Measurements from ENCODE around the gene ZNF23.

ZNF23 gene

GRCh38 chr16:71464231-71464630, 2.2 kb upstream of the ZNF23 start:
- DNase-seq: no peak

GRCh38 chr16:71460941-71461340, 1.1 kb downstream of the ZNF23 start:
- DNase-seq: no peak

DNA sequence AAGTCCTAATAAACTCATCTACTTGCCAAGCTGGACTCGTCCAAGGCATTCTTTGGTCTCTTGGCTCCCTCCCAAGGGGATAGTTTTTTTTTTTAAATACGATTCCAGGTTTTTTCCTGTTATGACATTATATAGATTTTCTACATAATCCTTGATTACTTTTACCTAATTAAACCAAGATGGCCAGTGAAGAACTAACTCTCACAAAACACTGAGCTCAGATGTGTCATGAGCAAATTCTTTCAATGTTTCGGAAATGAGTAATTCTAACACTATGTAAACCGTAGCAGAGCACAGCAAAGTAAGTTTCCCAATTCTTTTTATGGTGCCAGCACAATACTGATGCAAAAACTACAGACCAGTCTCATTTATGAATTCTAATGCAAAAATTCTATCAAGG, 1.8 kb downstream of the ZNF23 start:
- DNase-seq: no peak

DNA sequence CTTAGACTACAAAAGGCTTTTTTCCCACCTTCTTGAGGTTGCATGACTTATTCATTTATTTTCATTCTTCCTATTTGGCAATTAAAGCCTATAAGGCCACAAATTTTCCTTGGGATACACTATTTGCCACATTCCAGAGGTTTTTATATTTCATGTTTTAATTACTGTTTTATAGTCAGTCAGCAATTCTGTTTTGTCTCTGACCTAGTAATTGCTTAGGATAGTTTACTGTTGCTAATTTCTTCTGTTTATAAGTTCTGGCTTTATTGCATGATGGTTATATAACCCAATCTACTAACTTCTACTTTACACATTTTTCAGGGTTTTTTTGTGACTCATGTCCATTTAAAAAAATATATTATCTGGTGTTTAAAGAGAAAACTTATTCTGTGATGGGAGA, 2.5 kb downstream of the ZNF23 start:
- DNase-seq: no peak

GRCh38 chr16:71456801-71457200, 5.2 kb downstream of the ZNF23 start:
- DNase-seq: no peak

- no peak for DNase-seq
Observed at GRCh38 chr16:71453036-71453435, 9.0 kb downstream of the ZNF23 start.

DNA sequence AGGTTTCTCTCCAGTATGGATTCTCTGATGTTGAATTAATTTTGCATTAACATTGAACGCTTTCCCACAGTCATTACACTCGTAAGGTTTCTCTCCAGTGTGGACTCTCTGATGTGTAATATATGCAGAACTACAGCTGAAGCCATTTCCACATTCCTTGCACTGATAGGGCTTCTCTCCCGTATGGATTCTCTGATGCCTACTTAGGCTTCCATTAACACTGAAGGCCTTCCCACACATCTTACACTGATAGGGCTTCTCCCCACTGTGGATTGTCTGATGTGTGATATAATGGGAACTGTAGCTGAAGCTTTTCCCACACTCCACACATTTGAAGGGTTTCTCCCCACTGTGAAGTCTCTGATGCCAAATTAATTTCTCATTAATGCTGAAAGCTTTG, 13.0 kb downstream of the ZNF23 start:
- no peak for DNase-seq

DNA sequence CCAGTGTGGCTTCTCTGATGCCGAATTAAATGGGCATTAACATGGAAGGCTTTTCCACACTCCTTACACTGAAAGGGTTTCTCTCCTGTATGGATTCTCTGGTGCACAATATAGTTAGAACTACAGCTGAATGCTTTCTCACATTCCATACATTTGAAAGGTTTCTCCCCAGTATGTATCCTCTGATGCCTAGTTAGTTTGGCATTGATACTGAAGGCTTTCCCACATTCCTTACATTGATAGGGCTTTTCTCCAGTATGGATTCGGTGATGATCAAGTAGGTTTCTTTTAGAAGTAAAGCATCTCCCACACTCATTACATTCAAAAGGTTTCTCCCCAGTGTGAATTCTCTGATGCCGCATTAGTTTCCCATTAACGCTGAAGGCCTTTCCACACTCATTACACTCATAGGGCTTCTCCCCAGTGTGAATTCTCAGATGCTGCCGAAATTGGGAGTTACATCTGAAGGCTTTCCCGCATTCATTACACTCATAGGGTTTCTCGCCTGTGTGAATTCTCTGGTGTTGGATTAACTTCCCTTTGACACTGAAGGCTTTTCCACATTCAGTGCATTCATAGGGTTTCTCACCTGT, 13.7 kb downstream of the ZNF23 start:
- DNase-seq: no peak

- no peak for DNase-seq
Observed at GRCh38 chr16:71443714-71444113, 18.3 kb downstream of the ZNF23 start.

GRCh38 chr16:71442051-71442440, 20.0 kb downstream of the ZNF23 start, which contains the start of gene TLE7:
TLE7 (minus strand) TSS chr16:71442054; CDS start chr16:71433324, 8,730 bp downstream.
- DNase-seq: no peak

DNA sequence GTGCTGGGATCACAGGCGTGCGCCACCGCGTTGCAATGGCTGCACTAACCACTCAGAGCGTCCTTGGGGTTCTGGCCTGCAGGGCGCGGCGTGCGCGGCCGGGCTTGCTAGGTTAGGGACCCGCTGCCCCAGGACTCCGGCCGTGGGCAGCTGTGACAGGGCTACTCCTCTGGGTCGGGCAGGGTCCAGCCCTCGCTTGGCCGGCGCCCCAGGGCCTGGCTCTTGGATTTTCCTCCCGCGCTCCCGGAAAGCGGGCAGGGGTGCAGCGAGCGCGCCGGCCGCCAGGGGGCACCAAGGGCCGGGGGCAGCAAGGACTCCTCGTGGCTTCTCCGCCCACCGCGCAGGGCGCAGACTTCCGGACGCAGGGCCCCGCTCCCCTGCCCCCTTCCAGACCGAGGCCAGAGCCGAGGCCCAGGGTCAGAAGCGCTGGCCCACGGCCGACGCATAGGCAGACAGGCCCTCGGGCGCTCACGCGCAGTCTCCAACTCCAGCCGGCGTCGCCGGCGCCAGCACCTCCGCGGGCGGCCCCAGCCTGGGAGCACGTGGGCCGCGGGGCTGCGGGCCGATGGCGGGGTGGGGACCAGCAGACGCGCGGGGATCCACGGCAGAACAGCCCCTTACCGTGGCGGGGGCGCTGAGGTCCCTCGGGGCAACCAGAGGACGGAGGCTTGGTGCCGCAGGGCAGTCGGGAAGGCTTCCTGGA, 20.5 kb downstream of the ZNF23 start:
- no peak for DNase-seq

- no peak for DNase-seq
Observed at GRCh38 chr16:71440669-71441347, 21.2 kb downstream of the ZNF23 start.

- no peak for DNase-seq
Observed at GRCh38 chr16:71439523-71439922, 22.5 kb downstream of the ZNF23 start.

DNA sequence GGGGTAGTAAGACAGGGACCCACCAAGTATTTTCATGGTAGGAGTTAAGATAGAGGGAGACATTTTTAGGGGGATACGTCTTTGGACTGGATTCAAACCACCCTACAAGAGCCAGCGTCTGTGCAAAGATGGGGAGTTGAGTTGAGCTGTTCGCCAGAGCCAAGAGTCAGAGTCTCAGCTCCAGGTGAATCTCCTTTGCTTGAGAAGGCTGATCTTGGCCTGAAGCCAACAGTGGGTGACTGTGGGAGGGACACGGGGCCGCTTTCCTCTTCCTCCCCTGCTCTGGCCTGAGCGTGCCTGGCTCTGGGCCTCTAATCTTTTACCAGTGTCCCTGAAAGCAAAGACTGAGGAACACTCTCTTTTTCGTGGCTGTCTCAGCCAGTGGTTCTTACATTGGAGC, 25.6 kb downstream of the ZNF23 start:
- no peak for DNase-seq

DNA sequence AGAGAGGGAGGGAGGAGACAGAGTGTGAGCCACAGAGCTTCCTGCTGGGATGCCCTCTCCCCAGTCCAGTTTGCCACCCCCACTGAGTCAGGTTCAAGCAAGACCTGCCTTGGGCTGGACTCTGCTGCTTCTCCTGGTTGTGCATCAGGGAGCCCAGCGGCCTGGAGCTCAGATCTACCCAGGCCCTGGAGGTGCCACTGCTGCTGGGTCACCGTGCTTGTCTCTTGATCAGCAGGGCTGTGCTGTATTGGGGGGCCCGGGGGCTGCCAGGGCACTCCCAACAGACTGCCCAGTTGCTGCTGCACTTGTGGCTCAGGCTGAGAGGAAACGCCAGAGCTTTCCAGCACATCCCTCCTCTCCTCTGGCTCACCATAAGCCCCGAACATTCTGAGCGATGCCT, 29.1 kb downstream of the ZNF23 start:
- DNase-seq: no peak

- DNase-seq: no peak
Observed at GRCh38 chr16:71431991-71432390, 30.1 kb downstream of the ZNF23 start.

DNA sequence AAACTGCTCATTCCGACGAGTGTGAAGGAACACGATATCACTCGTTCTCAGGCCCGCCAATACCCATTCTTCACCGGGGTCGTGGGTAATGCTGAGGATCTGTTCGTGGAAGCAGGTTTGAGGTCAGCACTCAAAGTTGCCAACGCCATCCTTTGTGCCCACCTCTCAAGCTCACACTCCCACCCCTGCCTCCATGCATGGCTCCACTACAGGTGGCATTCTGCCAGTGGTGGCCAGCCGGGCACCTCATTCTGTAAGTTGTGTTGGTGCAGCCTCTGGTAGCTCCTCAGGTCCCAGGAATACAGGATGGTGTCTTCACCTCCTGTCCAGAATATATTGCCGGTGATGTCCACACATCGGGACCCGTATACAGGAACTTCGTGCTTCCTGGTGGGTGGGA, 30.9 kb downstream of the ZNF23 start:
- DNase-seq: no peak

- DNase-seq: no peak
Observed at GRCh38 chr16:71430744-71431143, 31.3 kb downstream of the ZNF23 start.

DNA sequence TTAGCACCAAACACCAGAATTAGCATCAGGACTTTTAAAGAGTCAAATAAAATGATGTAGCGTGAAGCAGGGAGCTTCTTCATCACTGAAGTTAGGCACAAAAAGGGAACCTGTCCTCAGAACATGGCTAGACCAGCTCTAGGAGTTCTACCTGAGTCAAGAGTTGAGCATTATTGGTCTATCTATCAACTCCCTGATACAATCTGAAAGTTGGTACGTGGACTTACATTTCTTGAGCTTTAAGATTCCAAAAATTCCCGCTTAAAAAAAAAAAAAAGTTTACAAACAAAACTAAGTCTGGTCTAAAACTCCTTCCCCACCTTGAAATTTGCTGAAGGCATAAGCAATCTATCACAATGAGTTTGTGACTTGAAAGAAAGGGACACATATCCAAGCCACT, 32.5 kb downstream of the ZNF23 start:
- DNase-seq: no peak

- DNase-seq: no peak
Observed at GRCh38 chr16:71428883-71429282, 33.2 kb downstream of the ZNF23 start.

GRCh38 chr16:71428385-71428784, 33.7 kb downstream of the ZNF23 start:
- no peak for DNase-seq

GRCh38 chr16:71426880-71427615, 35.0 kb downstream of the ZNF23 start:
- no peak for DNase-seq

- DNase-seq: no peak
Observed at GRCh38 chr16:71426069-71426879, 35.8 kb downstream of the ZNF23 start.

All from GF-D8 (cell line).